ENCODE results near the gene WDR87. TPM values are rescaled to one million over a fixed set of nuclear protein-coding genes. Genes with fewer than 3 reads are reported as not detected.
A peak's percentile ranks its signal among the peaks of the same experiment; 100 is the strongest.

Gene WDR87
- not detected for polyA plus RNA-seq (2013)

DNA sequence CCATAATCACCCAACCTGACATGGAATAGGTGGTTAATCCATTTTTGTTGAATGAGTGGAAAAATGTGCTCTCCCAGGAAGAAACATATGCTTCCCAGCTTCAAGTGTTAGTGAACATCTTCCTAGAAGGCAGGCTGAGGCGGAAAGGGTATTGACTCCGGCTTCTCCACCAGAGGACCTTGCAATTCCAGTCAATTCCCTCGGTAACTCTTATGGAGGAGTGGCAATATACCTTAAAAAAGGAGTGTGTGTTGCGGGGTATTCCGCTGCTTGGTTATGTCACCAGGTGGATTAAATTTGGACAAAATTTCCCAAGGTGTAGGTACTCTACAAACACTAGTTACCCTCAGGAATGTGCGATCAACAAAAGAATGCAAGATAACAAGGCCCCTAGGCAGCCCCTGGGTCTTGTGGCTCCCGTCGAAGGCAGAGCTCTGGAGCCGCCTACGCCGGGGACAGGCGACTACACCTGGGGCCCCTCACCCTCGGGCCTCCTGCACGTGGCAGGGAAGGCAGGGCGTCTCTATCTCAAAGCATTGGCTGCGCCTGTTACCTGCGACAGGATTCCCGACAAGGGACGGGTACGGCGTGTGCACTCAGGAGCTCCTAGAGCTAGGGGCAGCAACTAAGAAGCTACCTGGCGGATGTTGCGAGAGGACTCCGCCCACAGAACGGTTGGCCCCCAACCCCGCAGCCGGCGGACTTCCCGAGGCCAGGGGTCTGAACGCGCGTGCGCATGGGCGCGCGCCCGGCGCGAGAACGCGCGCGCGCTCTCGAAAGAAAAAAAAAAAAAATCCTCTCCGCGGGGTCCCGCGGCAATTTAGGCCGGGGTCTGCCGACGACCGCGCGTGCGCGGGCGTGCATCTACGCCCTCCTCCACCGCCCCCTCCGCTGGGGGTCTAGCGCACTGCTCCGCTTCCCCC is at the start of gene WDR87:
Gene WDR87 (minus strand): TSS at position 649 of the 923 bp plus-strand sequence. CDS start 8,355 bp downstream, outside the sequence.
- WGBS (ENCODE audit: insufficient coverage): 8% methylated on average over 35 of the region's 63 CpGs
- POLR2A ChIA-PET: interaction anchor here (0.6 to 1.5 kb wide), 4 partner anchors 98 to 131 kb away, joined by 3 read pairs; no protein-coding TSS in a partner anchor
- Histone ChIP-seq H3K4me3 (ENCODE audit: control insufficient read depth in 1 of 7, extremely low read depth in 1 of 7, insufficient read depth in 4 of 7, low read depth in 2 of 7, low read length in 6 of 7) (peak within 1 kb of the TSS; percentile 86 to 99 (median 89)), H3K36me3 (ENCODE audit: control insufficient read depth in 4 of 4, insufficient read depth in 4 of 4, low read length in 3 of 4) (peaks cover 0 to 3% (median 0%) of the 10 kb centered on the region in 4 experiments), H3K27me3 (replicated peaks in 2 of 5; ENCODE audit: control insufficient read depth in 4 of 5, insufficient read depth in 5 of 5, low read length in 4 of 5) (no peaks in the 10 kb centered on the region), H3K4me1 (ENCODE audit: control extremely low read depth in 1 of 4, control insufficient read depth in 4 of 4, insufficient read depth in 4 of 4, low read length in 3 of 4) (peaks cover 14 to 25% (median 24%) of the 10 kb centered on the region in 4 experiments), H3K27ac (ENCODE audit: insufficient read depth in 1 of 2, low read depth in 1 of 2, low read length in 2 of 2, poor library complexity in 1 of 2, severe bottlenecking in 2 of 2) (peak within 1 kb of the TSS; percentile 72 to 85), H3K9me3 (ENCODE audit: control extremely low read depth in 1 of 5, control insufficient read depth in 4 of 5, insufficient read depth in 2 of 5, low read depth in 1 of 5, low read length in 4 of 5) (no peaks in the 10 kb centered on the region)
- CTCF ChIA-PET: interaction anchor here (0.6 to 3.7 kb wide), 17 partner anchors 13 to 236 kb away, joined by 3 to 18 read pairs (median 7); no protein-coding TSS in a partner anchor
- DNase-seq: peak; percentile 54 to 85 (median 81)

DNA sequence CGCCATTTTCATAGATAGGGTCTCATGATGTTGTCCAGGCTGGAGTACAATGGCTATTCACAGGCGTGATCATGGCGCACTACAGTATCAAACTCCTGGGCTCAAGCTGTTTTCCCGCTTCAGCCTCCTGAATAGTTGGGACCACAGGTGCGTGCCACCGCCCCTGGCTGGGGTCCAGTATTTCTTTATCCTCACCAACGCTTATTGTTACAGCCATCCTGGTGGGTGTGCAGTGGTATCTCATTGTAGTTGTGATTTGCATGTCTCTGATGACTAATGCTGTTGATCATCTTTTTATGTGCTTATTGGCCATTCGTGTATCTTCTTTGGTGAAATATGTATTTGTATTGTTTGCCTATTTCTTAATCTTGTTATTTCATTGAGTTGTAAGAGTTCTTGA is 49.6 kb upstream of the WDR87 start:
- 94% methylated on average over 7 of the region's 8 CpGs for WGBS (ENCODE audit: insufficient coverage)
- peaks cover 0 to 2% (median 0%) of the 10 kb centered on the region in 4 experiments for H3K36me3 ChIP-seq (ENCODE audit: control insufficient read depth in 4 of 4, insufficient read depth in 4 of 4, low read length in 3 of 4)
- peaks cover 0 to 5% (median 0%) of the 10 kb centered on the region in 5 experiments for H3K9me3 ChIP-seq (ENCODE audit: control extremely low read depth in 1 of 5, control insufficient read depth in 4 of 5, insufficient read depth in 2 of 5, low read depth in 1 of 5, low read length in 4 of 5)
- H3K4me3 ChIP-seq (ENCODE audit: control insufficient read depth in 1 of 7, extremely low read depth in 1 of 7, insufficient read depth in 4 of 7, low read depth in 2 of 7, low read length in 6 of 7): no peak overlapping the region
- DNase-seq: no peak
- H3K4me1 ChIP-seq (ENCODE audit: control extremely low read depth in 1 of 4, control insufficient read depth in 4 of 4, insufficient read depth in 4 of 4, low read length in 3 of 4): peaks cover 3 to 23% (median 10%) of the 10 kb centered on the region in 4 experiments
- ChIA-PET CTCF (no interaction called here), POLR2A (no interaction called here)
- no peaks in the 10 kb centered on the region for H3K27me3 ChIP-seq (replicated peaks in 2 of 5; ENCODE audit: control insufficient read depth in 4 of 5, insufficient read depth in 5 of 5, low read length in 4 of 5)
- H3K27ac ChIP-seq (ENCODE audit: insufficient read depth in 1 of 2, low read depth in 1 of 2, low read length in 2 of 2, poor library complexity in 1 of 2, severe bottlenecking in 2 of 2): no peak overlapping the region

- 45% methylated on average over 4 of the region's 10 CpGs for WGBS (ENCODE audit: insufficient coverage)
- POLR2A ChIA-PET: interaction anchor here (1.1 kb wide), 1 partner anchor 9 kb away, joined by 3 read pairs; no protein-coding TSS in a partner anchor
- no peak overlapping the region for H3K27ac ChIP-seq (ENCODE audit: insufficient read depth in 1 of 2, low read depth in 1 of 2, low read length in 2 of 2, poor library complexity in 1 of 2, severe bottlenecking in 2 of 2)
These were observed 48.1 kb upstream of the WDR87 start for GRCh38 chr19:37954421-37954874.

GRCh38 chr19:37953918-37954303 is 47.5 kb upstream of the WDR87 start:
- Histone ChIP-seq H3K4me1 (ENCODE audit: control extremely low read depth in 1 of 4, control insufficient read depth in 4 of 4, insufficient read depth in 4 of 4, low read length in 3 of 4) (peaks cover 3 to 24% (median 13%) of the 10 kb centered on the region in 4 experiments), H3K27ac (ENCODE audit: insufficient read depth in 1 of 2, low read depth in 1 of 2, low read length in 2 of 2, poor library complexity in 1 of 2, severe bottlenecking in 2 of 2) (no peak overlapping the region), H3K27me3 (replicated peaks in 2 of 5; ENCODE audit: control insufficient read depth in 4 of 5, insufficient read depth in 5 of 5, low read length in 4 of 5) (no peaks in the 10 kb centered on the region), H3K9me3 (ENCODE audit: control extremely low read depth in 1 of 5, control insufficient read depth in 4 of 5, insufficient read depth in 2 of 5, low read depth in 1 of 5, low read length in 4 of 5) (peaks cover 0 to 4% (median 0%) of the 10 kb centered on the region in 5 experiments), H3K36me3 (ENCODE audit: control insufficient read depth in 4 of 4, insufficient read depth in 4 of 4, low read length in 3 of 4) (peaks cover 0 to 2% (median 0%) of the 10 kb centered on the region in 4 experiments), H3K4me3 (ENCODE audit: control insufficient read depth in 1 of 7, extremely low read depth in 1 of 7, insufficient read depth in 4 of 7, low read depth in 2 of 7, low read length in 6 of 7) (no peak overlapping the region)
- no CpG with 5 or more reads among the region's 1 CpG for WGBS (ENCODE audit: insufficient coverage)
- ChIA-PET CTCF (interaction anchor here (0.8 to 1.9 kb wide), 5 partner anchors 9 to 66 kb away, joined by 3 to 5 read pairs (median 3); partner anchors contain the start of gene WDR87), POLR2A (interaction anchor here (1.1 kb wide), 1 partner anchor 10 kb away, joined by 3 read pairs; no protein-coding TSS in a partner anchor)
- DNase-seq: no peak

More at GRCh38 chr19:37954421-37954874, 48.1 kb upstream of the WDR87 start:
- CTCF ChIA-PET: interaction anchor here (0.8 to 1.3 kb wide), 4 partner anchors 9 to 66 kb away, joined by 3 to 4 read pairs (median 3); no protein-coding TSS in a partner anchor
- no peak overlapping the region for H3K4me3 ChIP-seq (ENCODE audit: control insufficient read depth in 1 of 7, extremely low read depth in 1 of 7, insufficient read depth in 4 of 7, low read depth in 2 of 7, low read length in 6 of 7)
- H3K9me3 ChIP-seq (ENCODE audit: control extremely low read depth in 1 of 5, control insufficient read depth in 4 of 5, insufficient read depth in 2 of 5, low read depth in 1 of 5, low read length in 4 of 5): peaks cover 0 to 4% (median 0%) of the 10 kb centered on the region in 5 experiments
- H3K4me1 ChIP-seq (ENCODE audit: control extremely low read depth in 1 of 4, control insufficient read depth in 4 of 4, insufficient read depth in 4 of 4, low read length in 3 of 4): peaks cover 3 to 28% (median 13%) of the 10 kb centered on the region in 4 experiments
- peaks cover 0 to 2% (median 0%) of the 10 kb centered on the region in 4 experiments for H3K36me3 ChIP-seq (ENCODE audit: control insufficient read depth in 4 of 4, insufficient read depth in 4 of 4, low read length in 3 of 4)
- no peaks in the 10 kb centered on the region for H3K27me3 ChIP-seq (replicated peaks in 2 of 5; ENCODE audit: control insufficient read depth in 4 of 5, insufficient read depth in 5 of 5, low read length in 4 of 5)
- DNase-seq: no peak

DNA sequence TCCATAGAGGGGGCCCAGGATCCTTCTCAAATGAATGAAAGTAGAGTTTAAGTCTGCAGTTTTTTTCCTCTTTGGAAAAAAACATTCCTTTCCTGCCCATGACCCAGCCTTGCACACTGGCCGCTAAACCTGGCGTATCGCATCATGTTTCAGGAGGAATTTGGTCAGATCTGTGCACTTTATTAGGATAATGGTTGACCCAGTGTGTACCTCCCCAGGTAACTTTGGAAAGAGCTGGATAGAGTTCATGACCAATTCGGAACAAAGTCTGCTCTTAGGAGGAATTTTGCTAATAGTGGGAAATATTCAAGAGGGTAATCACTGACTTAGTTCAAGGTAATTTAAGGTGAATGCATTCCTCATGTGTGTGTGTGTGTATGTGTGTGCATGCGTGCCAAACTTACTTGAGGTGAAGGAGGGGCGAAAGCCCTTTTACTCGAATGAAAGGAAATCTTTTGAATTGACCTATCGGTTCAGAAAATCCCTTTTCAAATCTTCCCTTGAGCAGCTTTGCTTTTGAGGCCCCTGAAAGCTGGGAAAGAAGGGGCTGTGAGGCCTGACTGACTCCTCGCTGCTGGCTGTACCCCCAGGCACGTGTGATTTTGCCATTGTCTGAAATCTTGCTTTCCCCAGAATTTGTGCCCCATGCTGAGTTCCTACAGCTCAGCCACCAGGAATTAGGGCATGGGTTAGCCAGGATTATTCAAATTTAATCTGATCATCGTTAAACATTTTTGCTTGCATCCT is 47.0 kb upstream of the WDR87 start:
- CTCF ChIA-PET: interaction anchor here (0.8 to 1.9 kb wide), 7 partner anchors 10 to 67 kb away, joined by 3 to 5 read pairs (median 3); partner anchors contain the start of gene WDR87
- 95% methylated on average over 6 of the region's 11 CpGs for WGBS (ENCODE audit: insufficient coverage)
- POLR2A ChIA-PET: interaction anchor here (1.1 kb wide), 1 partner anchor 10 kb away, joined by 3 read pairs; no protein-coding TSS in a partner anchor

DNA sequence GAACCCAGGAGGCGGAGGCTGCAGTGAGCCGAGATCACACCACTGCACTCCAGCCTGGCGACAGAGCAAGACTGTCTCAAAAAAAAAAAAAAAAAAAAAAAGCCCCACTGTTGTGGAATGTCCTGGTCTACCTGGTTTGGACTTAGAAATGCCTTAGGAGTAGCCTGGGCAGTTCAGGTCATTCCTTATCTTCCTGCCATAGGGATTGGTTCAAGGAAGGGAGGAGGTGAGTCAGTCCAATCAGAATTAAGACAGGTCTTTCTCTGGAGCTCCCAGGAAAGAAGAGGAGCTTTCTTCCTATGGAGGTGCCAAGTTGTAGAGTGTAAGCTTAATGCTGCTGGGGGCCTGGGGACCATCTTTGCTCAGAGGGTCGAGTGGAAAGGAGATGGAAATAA is 45.4 kb upstream of the WDR87 start:
- POLR2A ChIA-PET: no interaction called here
- no peaks in the 10 kb centered on the region for H3K9me3 ChIP-seq (ENCODE audit: control extremely low read depth in 1 of 5, control insufficient read depth in 4 of 5, insufficient read depth in 2 of 5, low read depth in 1 of 5, low read length in 4 of 5)
- WGBS (ENCODE audit: insufficient coverage): 80% methylated on average over 1 of the region's 4 CpGs
- H3K27me3 ChIP-seq (replicated peaks in 2 of 5; ENCODE audit: control insufficient read depth in 4 of 5, insufficient read depth in 5 of 5, low read length in 4 of 5): no peaks in the 10 kb centered on the region
- no peak overlapping the region for H3K27ac ChIP-seq (ENCODE audit: insufficient read depth in 1 of 2, low read depth in 1 of 2, low read length in 2 of 2, poor library complexity in 1 of 2, severe bottlenecking in 2 of 2)
- no peak for DNase-seq
- peaks cover 0 to 3% (median 0%) of the 10 kb centered on the region in 4 experiments for H3K36me3 ChIP-seq (ENCODE audit: control insufficient read depth in 4 of 4, insufficient read depth in 4 of 4, low read length in 3 of 4)
- H3K4me1 ChIP-seq (ENCODE audit: control extremely low read depth in 1 of 4, control insufficient read depth in 4 of 4, insufficient read depth in 4 of 4, low read length in 3 of 4): peaks cover 3 to 24% (median 13%) of the 10 kb centered on the region in 4 experiments
- CTCF ChIA-PET: no interaction called here
- no peak overlapping the region for H3K4me3 ChIP-seq (ENCODE audit: control insufficient read depth in 1 of 7, extremely low read depth in 1 of 7, insufficient read depth in 4 of 7, low read depth in 2 of 7, low read length in 6 of 7)

More for the DNA sequence above, 47.0 kb upstream of the WDR87 start:
- Histone ChIP-seq H3K27ac (ENCODE audit: insufficient read depth in 1 of 2, low read depth in 1 of 2, low read length in 2 of 2, poor library complexity in 1 of 2, severe bottlenecking in 2 of 2) (no peak overlapping the region), H3K4me1 (ENCODE audit: control extremely low read depth in 1 of 4, control insufficient read depth in 4 of 4, insufficient read depth in 4 of 4, low read length in 3 of 4) (peaks cover 3 to 24% (median 13%) of the 10 kb centered on the region in 4 experiments), H3K27me3 (replicated peaks in 2 of 5; ENCODE audit: control insufficient read depth in 4 of 5, insufficient read depth in 5 of 5, low read length in 4 of 5) (no peaks in the 10 kb centered on the region), H3K36me3 (ENCODE audit: control insufficient read depth in 4 of 4, insufficient read depth in 4 of 4, low read length in 3 of 4) (peaks cover 0 to 3% (median 0%) of the 10 kb centered on the region in 4 experiments), H3K9me3 (ENCODE audit: control extremely low read depth in 1 of 5, control insufficient read depth in 4 of 5, insufficient read depth in 2 of 5, low read depth in 1 of 5, low read length in 4 of 5) (peaks cover 0 to 4% (median 0%) of the 10 kb centered on the region in 5 experiments), H3K4me3 (ENCODE audit: control insufficient read depth in 1 of 7, extremely low read depth in 1 of 7, insufficient read depth in 4 of 7, low read depth in 2 of 7, low read length in 6 of 7) (no peak overlapping the region)
- no peak for DNase-seq

All from common myeloid progenitor, CD34-positive (primary cell).